ENCODE measurements around the gene TMEM213. TPM values are rescaled to one million over a fixed set of nuclear protein-coding genes. Genes with fewer than 3 reads are reported as not detected.

The TMEM213 gene
- total RNA-seq, 1 experiment from 2014 or later, result not detected

- H3K9me3 ChIP-seq (ENCODE audit: control insufficient read depth in 1 of 2, insufficient read depth in 1 of 2, low read depth in 1 of 2, low read length in 2 of 2), result no peaks in the 10 kb centered on the region
- no peaks in the 10 kb centered on the region for H4K20me1 ChIP-seq (ENCODE audit: insufficient read depth)
- no peak overlapping the region for H2AFZ ChIP-seq (ENCODE audit: low read depth, low read length, poor library complexity, severe bottlenecking)
- H3K36me3 ChIP-seq (ENCODE audit: control insufficient read depth in 1 of 2, insufficient read depth in 2 of 2, low read length in 2 of 2), result no peaks in the 10 kb centered on the region
- TF ChIP-seq JUND (IDR thresholded peaks at IDR 0.05) (no peak), SRF (IDR thresholded peaks at IDR 0.05; ENCODE audit: low read depth) (no peak), CTCF (IDR thresholded peaks at IDR 0.05 in 2 of 3, conservative IDR thresholded peaks at IDR 0.05 in 1 of 3; ENCODE audit: borderline replicate concordance in 1 of 3, insufficient read depth in 1 of 3, low read depth in 2 of 3, low read length in 2 of 3) (no peak), POLR2AphosphoS5 (IDR thresholded peaks at IDR 0.05; ENCODE audit: low read depth, low read length) (no peak), ATF3 (IDR thresholded peaks at IDR 0.05) (no peak), SIN3A (IDR thresholded peaks at IDR 0.05; ENCODE audit: low read depth) (no peak), FOSL1 (IDR thresholded peaks at IDR 0.05; ENCODE audit: low read depth) (no peak), EZH2 (IDR thresholded peaks at IDR 0.05) (no peak), CBX3 (IDR thresholded peaks at IDR 0.05; ENCODE audit: low read depth) (no peak), CEBPB (IDR thresholded peaks at IDR 0.05; ENCODE audit: low read depth) (no peak), YY1 (IDR thresholded peaks at IDR 0.05; ENCODE audit: extremely low read depth, insufficient replicate concordance, low read depth, low read length) (no peak), SP1 (IDR thresholded peaks at IDR 0.05; ENCODE audit: low read depth) (no peak), ELF1 (IDR thresholded peaks at IDR 0.05; ENCODE audit: borderline replicate concordance, low read depth) (no peak), TCF7L2 (IDR thresholded peaks at IDR 0.05; ENCODE audit: borderline replicate concordance, extremely low read depth, insufficient read depth, insufficient read length) (no peak), MAX (IDR thresholded peaks at IDR 0.05) (no peak), ZNF274 (IDR thresholded peaks at IDR 0.05; ENCODE audit: low read depth, low read length) (no peak), REST (IDR thresholded peaks at IDR 0.05; ENCODE audit: low read depth) (no peak), RAD21 (IDR thresholded peaks at IDR 0.05; ENCODE audit: low read depth) (no peak), POLR2A (IDR thresholded peaks at IDR 0.05; ENCODE audit: borderline replicate concordance, extremely low read depth, insufficient read depth, insufficient read length) (no peak), EZH2phosphoT487 (IDR thresholded peaks at IDR 0.05; ENCODE audit: borderline replicate concordance) (no peak)
- no peak overlapping the region for H3K4me3 ChIP-seq (replicated peaks in 1 of 2; ENCODE audit: low read depth in 1 of 2, low read length in 2 of 2)
- intact Hi-C loops (cut with micrococcal nuclease), result no loop called here
- no peaks in the 10 kb centered on the region for H3K9me2 ChIP-seq (ENCODE audit: insufficient read depth)
- peaks cover 6 to 18% of the 10 kb centered on the region in 2 experiments; a peak in 3 of 4 replicates for H3K4me1 ChIP-seq (ENCODE audit: control insufficient read depth in 1 of 2, insufficient read depth in 2 of 2, low read length in 2 of 2)
- ChIA-PET POLR2A (no interaction called here), CTCF (interaction anchor here (4.7 kb wide), 1 partner anchor 12 kb away, joined by 14 read pairs; no protein-coding TSS in a partner anchor), RAD21 (ENCODE audit: low non-redundant PET in 1 of 2, low total read pairs in 2 of 2, uncharacterized antibody in 2 of 2, unreplicated experiment in 2 of 2) (no interaction called here)
- ATAC-seq, result no peak
- DNase-seq (ENCODE audit: low read depth, low spot score), result no peak
- no peak overlapping the region for H3K4me2 ChIP-seq (ENCODE audit: low read length)
- H3K9ac ChIP-seq (ENCODE audit: low read length), result no peak overlapping the region
- H3K27ac ChIP-seq (ENCODE audit: low read depth, low read length), result no peak overlapping the region
- H3K79me2 ChIP-seq (ENCODE audit: insufficient read depth, low read length), result no peaks in the 10 kb centered on the region
- H3K27me3 ChIP-seq (ENCODE audit: insufficient read depth, low read length), result no peaks in the 10 kb centered on the region
- BruUV-seq (replicated peaks), result no TSS peak
Observed at GRCh38 chr7:138750473-138750872, 47.3 kb upstream of the TMEM213 start.
